ENCODE results near the gene HPRT1.

HPRT1 gene

GRCh38 chrX:134478374-134478773 is 18.4 kb downstream of the HPRT1 start:
- DNase-seq = no peak

GRCh38 chrX:134480061-134480460 is 20.1 kb downstream of the HPRT1 start:
- no peak for DNase-seq

GRCh38 chrX:134481339-134481738 is 21.4 kb downstream of the HPRT1 start:
- no peak for DNase-seq

- peak in 3 of 4 experiments; percentile 12 to 52 (median 48) for DNase-seq
These were observed 22.4 kb downstream of the HPRT1 start for GRCh38 chrX:134482371-134482770.

GRCh38 chrX:134484039-134484438 is 24.1 kb downstream of the HPRT1 start:
- DNase-seq = peak; percentile 13 to 64 (median 51)

GRCh38 chrX:134501941-134502340 is 42.0 kb downstream of the HPRT1 start:
- DNase-seq = no peak

GRCh38 chrX:134502686-134503085 is 42.7 kb downstream of the HPRT1 start:
- DNase-seq = no peak

GRCh38 chrX:134512566-134512965 is 52.6 kb downstream of the HPRT1 start:
- DNase-seq = no peak

- DNase-seq = no peak
These were observed 53.1 kb downstream of the HPRT1 start for GRCh38 chrX:134513091-134513490.

- peak; percentile 27 to 69 (median 64) for DNase-seq
These were observed 61.0 kb downstream of the HPRT1 start for GRCh38 chrX:134520860-134521390.

GRCh38 chrX:134524181-134524580 is 64.2 kb downstream of the HPRT1 start:
- DNase-seq = no peak

- DNase-seq = no peak
These were observed 65.3 kb downstream of the HPRT1 start for GRCh38 chrX:134525086-134525792.

GRCh38 chrX:134526399-134526798 is 66.4 kb downstream of the HPRT1 start:
- DNase-seq = no peak

GRCh38 chrX:134528960-134529359 is 69.0 kb downstream of the HPRT1 start:
- DNase-seq = no peak

GRCh38 chrX:134529481-134529880 is 69.5 kb downstream of the HPRT1 start:
- DNase-seq = no peak

- DNase-seq = no peak
These were observed 70.9 kb downstream of the HPRT1 start for GRCh38 chrX:134530845-134531244.

GRCh38 chrX:134533352-134533751 is 73.4 kb downstream of the HPRT1 start:
- DNase-seq = no peak

- DNase-seq = no peak
These were observed 74.0 kb downstream of the HPRT1 start for GRCh38 chrX:134533952-134534351.

GRCh38 chrX:134537179-134537955 is 77.4 kb downstream of the HPRT1 start:
- peak in 1 of 4 experiments; percentile 13 for DNase-seq

GRCh38 chrX:134538316-134538715 is 78.4 kb downstream of the HPRT1 start:
- DNase-seq = no peak

- no peak for DNase-seq
These were observed 81.9 kb downstream of the HPRT1 start for GRCh38 chrX:134541906-134542305.

- DNase-seq = no peak
These were observed 82.5 kb downstream of the HPRT1 start for GRCh38 chrX:134542485-134542884.

- no peak for DNase-seq
These were observed 83.3 kb downstream of the HPRT1 start for GRCh38 chrX:134543288-134543687.

- no peak for DNase-seq
These were observed 84.2 kb downstream of the HPRT1 start for GRCh38 chrX:134544135-134544512.

All from suppressor macrophage (primary cell).